ENCODE results near the gene DIP2B. TPM values are rescaled to one million over a fixed set of nuclear protein-coding genes. Genes with fewer than 3 reads are reported as not detected.
A peak's percentile ranks its signal among the peaks of the same experiment; 100 is the strongest.
"Not testable (repeated sequence)": the region's sequence is repeated elsewhere in the genome, so short reads cannot be mapped to it uniquely, and the experiment has no call there.

The DIP2B gene, protein sequence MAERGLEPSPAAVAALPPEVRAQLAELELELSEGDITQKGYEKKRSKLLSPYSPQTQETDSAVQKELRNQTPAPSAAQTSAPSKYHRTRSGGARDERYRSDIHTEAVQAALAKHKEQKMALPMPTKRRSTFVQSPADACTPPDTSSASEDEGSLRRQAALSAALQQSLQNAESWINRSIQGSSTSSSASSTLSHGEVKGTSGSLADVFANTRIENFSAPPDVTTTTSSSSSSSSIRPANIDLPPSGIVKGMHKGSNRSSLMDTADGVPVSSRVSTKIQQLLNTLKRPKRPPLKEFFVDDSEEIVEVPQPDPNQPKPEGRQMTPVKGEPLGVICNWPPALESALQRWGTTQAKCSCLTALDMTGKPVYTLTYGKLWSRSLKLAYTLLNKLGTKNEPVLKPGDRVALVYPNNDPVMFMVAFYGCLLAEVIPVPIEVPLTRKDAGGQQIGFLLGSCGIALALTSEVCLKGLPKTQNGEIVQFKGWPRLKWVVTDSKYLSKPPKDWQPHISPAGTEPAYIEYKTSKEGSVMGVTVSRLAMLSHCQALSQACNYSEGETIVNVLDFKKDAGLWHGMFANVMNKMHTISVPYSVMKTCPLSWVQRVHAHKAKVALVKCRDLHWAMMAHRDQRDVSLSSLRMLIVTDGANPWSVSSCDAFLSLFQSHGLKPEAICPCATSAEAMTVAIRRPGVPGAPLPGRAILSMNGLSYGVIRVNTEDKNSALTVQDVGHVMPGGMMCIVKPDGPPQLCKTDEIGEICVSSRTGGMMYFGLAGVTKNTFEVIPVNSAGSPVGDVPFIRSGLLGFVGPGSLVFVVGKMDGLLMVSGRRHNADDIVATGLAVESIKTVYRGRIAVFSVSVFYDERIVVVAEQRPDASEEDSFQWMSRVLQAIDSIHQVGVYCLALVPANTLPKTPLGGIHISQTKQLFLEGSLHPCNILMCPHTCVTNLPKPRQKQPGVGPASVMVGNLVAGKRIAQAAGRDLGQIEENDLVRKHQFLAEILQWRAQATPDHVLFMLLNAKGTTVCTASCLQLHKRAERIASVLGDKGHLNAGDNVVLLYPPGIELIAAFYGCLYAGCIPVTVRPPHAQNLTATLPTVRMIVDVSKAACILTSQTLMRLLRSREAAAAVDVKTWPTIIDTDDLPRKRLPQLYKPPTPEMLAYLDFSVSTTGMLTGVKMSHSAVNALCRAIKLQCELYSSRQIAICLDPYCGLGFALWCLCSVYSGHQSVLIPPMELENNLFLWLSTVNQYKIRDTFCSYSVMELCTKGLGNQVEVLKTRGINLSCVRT (N-terminal part only)
- polyA plus RNA-seq (ENCODE audit: insufficient read length in 4 of 4), result 10 to 100 TPM; 20.5 to 24.6 (median 23.4) TPM

DNA sequence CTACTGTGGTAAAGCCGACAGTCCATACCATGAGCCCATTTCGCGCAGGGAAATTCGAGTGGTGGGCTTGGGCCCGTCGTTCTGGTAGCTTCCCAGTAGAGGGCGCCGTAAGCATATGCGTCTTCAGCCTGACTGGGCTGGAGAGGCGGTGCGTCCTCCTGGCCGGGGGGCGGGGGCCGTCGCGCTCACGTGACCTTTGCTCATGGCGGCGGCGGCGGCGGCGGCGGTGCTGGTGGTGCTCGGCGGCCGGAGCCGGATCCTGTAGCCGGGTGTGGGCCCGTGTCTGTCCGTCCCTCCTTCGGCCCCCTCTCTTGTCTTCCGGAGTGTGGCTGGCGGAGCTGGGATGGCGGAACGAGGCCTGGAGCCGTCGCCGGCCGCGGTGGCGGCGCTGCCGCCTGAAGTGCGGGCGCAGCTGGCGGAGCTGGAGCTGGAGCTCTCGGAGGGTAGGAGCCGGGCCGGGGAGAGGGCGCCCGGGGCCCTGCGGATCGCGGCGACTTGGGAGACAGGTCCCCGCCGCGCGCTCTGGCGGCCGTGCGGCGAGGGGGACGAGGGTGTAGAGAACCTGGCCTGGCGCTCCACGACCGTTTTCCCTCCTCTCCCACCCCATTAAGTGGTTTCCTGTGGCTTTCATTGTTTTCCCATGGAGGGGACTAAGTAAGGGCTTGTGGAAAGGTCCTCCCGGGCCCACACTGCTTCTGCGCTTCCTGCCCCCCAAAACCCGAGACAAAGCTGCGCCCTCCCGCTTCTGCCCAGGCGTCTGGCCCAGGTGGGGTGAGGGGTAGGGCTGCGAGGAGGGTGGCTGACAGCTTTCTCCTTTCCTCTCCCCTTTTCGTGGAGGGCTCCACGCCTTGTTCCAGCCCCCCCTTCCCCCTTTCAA lies at the start of gene DIP2B:
TSS of gene DIP2B (plus strand) at position 188 of the 877 bp plus-strand sequence. CDS start at position 344, 156 bp downstream.
- DNase-seq (ENCODE audit: low read depth in 4 of 4, low spot score in 2 of 4), result peak in 3 of 4 donors; percentile 75 to 80 (median 79)

DNA sequence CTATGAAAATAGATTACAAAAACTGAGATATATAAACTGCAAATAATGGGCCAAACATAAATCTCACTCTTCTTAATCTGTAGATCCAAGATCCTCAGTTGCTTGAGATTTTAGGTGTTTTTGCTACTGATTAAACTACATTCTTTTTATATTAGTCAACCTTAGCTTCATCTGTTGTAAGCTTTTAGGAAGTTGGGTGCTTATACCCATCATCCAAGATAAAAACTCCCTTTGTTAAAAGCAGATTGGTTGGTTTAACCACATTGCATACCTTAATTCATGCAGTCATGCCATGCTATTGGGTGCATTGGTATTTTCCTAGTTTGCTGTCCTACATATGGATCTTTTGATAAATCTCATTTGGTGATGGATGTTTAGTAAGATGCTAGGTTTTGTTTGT lies 46.2 kb upstream of the DIP2B start:
- DNase-seq (ENCODE audit: low read depth in 4 of 4, low spot score in 2 of 4), result no peak

DNA sequence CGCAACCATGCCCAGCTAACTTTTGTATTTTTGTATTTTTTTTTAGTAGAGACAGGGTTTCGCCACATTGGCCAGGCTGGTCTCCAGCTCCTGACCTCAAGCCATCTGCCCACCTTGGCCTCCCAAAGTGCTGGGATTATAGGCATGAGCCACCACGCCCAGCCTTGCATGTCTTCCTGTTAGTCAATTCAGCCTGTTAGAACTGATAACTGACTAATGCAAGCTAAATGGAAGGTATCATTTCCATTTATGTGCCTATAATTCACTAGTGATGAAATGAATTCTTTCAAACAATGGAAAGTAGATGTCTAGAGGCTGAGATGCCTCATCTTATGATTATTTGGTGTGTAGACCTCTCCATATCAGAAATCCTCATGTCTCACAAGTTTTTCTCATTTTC lies 37.3 kb upstream of the DIP2B start:
- DNase-seq (ENCODE audit: low read depth in 4 of 4, low spot score in 2 of 4), result no peak

DNA sequence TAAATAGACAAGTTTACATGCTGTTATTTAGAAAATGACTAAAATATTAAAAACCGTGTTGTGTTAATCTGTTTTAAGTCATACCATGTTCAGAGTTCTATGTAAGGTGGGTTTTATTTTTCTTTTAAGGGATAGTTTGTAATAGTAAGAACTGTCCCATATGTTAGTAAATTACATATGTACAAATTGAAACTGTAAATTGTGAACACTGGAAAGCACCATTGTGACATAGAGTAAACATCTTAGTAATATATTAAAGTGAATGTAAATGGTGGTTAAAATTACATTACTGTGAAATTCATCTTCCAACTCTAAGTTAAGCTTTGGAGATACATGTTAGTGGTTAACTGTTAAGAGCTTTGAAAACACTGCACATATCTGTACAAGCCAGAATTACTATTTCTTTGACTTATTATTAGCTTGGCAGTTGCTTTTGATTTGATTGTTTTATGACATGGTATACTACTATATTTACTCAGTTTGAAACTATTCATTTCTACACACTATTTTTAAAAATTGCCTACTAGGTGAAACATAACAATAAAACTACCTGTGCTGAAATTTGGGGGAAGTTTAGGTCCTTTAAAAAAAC lies 27.4 kb upstream of the DIP2B start:
- no peak for DNase-seq (ENCODE audit: low read depth in 4 of 4, low spot score in 2 of 4)

DNA sequence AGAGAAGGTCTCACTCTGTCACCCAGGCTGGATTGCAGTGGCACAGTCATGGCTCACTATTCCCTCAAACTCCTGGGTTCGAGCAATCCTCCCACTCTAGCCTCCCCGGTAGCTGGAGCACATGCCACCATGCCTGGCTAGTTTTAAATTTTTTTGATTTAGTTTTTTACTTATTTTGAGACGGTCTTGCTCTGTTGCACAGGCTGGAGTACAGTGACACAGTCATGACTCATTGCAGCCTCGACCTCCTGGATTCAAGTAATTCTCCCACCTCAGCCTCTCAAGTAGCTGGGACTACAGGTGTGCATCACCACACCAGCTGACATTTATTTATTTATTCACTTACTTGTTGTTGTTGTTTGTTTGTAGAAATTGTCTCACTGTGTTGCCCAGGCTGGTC lies 22.2 kb upstream of the DIP2B start:
- no peak for DNase-seq (ENCODE audit: low read depth in 4 of 4, low spot score in 2 of 4)

DNA sequence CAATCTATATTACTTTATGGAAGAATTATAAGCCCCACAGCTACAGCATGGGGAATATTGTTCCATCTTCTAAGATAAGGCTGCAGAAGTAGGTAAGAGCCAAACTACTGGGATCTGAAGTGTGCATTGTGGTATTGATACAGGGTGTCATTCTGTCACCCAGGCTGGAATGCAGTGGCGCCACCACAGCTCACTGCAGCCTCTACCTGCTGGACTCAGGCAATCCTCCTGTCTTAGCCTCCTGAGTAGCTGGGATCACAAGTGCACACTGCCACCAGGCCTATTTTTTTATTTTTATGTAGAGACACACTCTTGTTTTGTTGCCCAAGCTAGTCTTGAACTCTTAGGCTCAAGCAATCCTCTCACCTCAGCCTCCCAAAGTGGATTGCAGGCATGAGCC lies 21.3 kb upstream of the DIP2B start:
- no peak for DNase-seq (ENCODE audit: low read depth in 4 of 4, low spot score in 2 of 4)

DNA sequence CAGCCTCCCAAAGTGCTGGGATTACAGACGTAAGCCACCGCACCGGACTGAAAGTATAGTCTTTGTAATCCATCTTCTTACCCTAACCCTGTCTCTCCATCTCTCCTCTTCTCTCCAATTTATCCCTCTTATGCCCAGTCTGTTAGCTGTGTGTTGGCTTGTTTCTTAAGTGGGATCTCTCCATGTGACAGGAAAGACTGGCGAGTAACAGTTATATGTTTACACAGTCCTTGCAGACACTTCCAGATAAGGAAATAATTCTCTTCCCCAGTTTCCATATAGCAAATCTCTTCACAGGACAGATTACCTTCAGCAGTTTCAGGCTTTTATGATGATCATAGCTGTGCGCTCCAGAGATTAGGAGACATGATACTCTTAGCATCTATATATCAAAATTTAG lies 16.0 kb upstream of the DIP2B start:
- DNase-seq (ENCODE audit: low read depth in 4 of 4, low spot score in 2 of 4), result no peak

DNA sequence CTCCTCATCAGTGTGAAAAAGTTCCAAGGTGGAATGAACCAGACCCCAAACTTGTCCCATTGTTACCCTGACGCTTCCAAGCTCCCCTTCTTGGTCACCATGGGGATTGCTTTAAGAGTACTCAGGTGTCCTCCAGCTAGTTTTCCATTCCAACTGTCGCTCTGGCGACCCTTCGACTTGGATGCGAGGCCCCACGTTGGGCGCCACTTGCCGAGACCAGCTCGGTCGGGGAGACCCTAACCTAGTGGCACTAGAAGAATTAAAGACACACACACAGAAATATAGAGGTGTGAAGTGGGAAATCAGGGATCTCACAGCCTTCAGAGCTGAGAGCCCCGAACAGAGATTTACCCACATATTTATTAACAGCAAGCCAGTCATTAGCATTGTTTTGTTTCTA lies 6.7 kb upstream of the DIP2B start:
- not testable (repeated sequence) for DNase-seq (ENCODE audit: low read depth in 4 of 4, low spot score in 2 of 4)

DNA sequence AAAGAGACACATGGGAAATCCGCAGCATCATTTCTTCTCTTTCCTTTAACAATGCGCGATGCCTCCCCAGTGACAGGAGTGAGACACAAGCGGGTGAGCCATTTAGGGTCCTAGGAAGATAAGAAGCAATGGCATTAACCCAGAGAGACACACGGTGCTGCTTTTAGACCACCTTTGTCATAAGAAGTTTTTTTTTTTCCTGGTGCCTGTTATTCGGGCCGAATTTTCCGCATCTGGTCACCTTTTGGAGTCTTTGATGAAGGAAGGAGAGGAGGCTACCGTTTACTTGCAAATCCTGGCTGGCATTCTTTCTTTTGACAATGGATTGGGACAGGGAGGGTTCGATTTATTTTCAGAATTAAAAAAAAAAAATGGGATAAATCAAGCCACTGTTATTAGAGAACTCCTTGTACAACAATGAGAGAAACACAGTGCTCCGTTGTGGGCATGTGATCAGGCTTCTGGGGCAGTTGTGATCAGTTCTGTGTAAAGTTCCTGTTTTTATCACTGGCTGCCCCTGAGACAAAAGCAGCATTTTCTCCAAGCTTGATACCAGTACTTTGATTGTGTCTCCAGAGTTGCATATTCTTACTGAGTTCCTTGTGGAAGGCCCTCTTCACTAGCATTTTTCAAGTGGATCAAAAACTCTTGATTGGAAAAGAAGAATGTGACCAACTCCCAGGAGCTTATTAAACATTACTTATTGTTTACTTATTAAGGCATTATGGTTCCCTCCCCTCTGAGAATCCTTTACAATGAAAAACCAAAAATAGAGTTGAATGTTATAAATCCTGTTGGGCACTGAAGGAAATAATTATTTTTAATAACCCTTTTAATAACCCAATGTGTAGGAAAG lies 1.1 kb downstream of the DIP2B start:
- peak in 1 of 4 donors; percentile 27 for DNase-seq (ENCODE audit: low read depth in 4 of 4, low spot score in 2 of 4)

DNA sequence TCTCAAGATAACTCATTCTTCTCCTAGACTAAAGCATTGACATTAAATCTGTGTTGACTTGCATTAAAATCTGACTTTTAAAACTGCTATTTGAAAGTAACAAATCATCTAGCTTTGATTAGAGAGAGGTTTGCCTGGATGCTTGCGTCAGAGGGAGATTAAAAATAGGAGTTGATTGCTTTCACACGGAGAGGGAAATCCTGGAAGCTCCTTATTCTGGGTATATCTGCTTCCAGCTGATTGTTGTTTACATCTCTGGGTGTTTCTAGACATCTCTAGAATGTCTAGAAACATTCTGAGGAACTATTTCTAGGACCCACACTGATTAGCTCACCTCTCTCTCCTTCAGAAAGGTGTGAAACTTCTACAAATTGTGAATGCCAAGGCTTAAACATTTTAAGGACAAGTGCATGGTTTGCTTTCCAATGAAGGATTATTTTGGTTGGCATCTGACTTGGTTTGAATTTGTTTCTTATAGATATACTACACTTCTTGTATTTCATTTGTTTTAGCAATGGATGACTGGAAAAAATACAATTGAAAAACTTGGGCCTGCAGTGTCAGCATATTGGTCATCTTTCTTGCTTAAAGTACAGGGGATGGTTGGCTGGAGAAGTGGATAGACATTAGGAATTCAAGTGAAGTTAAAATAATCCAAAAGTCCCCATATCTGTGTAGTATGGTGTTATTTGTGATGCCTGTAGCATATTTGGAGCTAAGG lies 2.1 kb downstream of the DIP2B start:
- no peak for DNase-seq (ENCODE audit: low read depth in 4 of 4, low spot score in 2 of 4)

DNA sequence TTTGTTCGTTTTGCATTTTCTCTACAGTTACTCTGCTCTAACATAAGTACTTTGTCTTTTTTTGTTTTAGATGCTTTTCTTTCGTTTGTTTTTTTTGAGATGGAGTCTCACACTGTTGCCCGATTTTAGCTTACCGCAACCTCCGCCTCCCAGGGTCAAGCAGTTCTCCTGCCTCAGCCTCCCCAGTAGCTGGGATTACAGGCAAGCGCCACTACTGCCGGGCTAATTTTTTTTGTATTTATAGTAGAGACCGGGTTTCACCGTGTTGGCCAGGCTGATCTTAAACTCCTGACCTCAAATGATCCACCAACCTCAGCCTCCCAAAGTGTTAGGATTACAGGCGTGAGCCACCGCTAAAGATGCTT lies 2.7 kb downstream of the DIP2B start:
- DNase-seq (ENCODE audit: low read depth in 4 of 4, low spot score in 2 of 4), result no peak

DNA sequence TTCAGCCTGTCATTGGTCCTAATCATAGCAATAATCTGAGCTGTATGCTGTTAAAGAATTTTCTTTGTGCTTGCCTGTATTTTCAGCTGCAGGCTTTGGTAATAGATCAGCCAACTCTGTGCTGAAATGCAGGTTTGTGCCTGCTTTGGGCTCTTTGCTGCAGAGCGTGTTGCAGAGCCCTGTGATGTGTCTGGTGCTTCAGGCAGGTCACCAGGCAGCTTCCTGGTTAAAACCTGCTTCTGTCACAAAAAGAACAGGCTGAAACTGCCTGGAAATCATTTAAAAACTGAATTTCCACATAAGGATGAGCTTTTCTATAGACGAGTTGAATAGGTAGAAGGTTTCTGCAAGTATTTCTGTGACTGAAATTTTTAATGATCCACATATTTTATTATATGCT lies 3.1 kb downstream of the DIP2B start:
- no peak for DNase-seq (ENCODE audit: low read depth in 4 of 4, low spot score in 2 of 4)

DNA sequence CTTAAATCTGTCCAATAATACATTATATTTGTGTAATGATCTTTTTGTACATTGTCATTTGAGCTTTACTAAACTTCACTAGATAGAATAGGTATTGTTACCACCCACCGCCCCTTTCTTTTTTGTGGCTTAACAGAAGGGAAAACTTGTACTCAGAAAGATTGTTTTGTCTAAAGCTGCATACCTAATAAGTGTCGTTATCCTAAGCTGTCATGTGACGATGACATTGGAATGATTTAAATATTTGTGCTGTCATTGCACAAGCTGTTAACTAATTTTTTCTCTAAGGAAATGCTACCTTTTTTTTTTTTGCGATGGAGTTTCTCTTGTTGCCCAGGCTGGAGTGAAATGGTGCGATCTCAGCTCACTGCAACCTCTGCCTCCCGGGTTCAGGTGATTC lies 3.6 kb downstream of the DIP2B start:
- DNase-seq (ENCODE audit: low read depth in 4 of 4, low spot score in 2 of 4), result no peak

DNA sequence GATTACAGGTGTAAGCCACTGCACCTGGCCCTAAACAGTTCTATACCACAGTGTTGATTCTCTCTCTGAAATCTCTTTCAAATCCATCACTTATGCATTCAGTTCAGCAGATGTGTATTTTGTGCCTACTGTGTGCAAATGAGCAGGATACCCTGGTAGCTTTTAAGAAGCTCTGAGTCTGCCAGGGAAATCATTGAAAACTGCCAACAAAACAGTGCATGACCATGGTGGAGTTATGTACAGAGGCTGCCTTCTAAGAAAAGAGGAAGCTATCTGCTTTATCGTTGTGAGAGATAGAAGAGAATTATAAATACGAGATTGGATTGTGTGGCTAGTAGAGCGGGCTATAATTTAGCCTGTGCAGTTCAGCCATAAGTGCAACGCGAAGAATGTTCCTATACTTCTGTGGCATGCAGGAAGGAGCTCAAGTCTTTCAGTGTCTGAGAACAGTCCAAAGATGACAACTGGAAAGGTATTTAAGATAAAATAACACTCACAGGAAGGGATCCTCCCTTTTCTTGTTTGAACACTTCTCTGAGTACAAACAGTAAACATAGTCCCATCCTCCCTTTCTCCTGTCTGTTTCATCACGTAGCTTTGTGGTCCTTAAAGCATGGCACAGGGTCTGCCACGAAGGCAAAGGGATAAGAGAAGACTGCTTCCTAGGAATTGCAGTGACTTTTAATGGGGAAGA lies 4.3 kb downstream of the DIP2B start:
- no peak for DNase-seq (ENCODE audit: low read depth in 4 of 4, low spot score in 2 of 4)

DNA sequence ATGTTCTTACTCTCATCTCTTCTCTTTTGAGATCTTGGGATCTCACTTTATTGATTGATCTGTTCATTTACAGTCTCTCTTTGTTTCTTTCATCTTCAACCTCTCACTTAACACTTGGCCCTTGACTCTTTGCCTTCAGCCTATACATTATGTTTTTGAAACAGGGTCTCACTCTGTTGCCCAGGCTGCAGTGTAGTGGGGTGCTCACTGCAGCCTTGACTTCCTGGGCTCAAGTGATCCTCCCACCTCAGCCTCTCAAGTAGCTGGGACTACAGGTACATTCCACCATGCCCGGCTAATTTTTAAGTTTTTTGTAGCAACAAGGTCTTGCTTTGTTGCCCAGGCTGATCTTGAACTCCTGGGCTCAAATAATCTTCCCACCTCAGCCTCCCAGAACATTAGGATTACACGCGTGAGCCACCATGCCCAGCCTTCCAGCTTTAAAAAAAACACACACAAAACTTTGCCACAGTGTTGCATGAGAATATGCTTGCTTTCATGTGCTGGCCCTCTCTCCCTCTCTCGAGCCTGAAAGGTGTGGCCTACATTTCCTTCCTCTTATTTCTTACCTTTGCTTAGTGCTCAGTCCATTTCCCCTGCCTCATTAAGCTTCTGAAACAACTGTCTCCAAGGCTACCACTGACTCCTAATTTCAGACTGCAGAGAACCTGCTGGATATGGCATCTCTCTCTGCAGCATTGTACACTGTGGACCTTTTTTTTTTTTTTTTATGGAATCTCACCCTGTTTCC lies 9.9 kb downstream of the DIP2B start:
- DNase-seq (ENCODE audit: low read depth in 4 of 4, low spot score in 2 of 4), result no peak

DNA sequence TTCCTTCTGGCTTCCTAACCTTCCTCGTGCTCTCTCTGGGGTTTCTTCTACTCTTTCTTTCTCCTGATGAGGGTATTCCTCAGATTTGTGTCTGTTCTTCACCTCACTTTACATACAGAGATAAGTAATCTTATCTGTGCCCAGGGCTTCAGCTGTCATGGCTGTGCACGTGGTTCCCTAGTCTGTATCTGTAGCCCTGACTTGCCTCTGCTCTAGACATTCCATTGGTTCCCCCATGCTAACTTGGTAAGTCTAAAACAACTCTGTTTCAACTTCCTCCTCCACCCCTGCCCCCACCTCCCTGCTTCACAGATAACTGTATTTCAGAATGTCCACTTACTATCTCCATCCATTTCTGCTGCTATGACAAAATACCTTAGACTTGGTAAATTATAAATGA lies 10.8 kb downstream of the DIP2B start:
- no peak for DNase-seq (ENCODE audit: low read depth in 4 of 4, low spot score in 2 of 4)

Data from left renal cortex interstitium (tissue), 4 donors.